ENCODE measurements around the gene SH2D3C. TPM values are rescaled to one million over a fixed set of nuclear protein-coding genes. Genes with fewer than 3 reads are reported as not detected.
"Not testable (repeated sequence)": the region's sequence is repeated elsewhere in the genome, so short reads cannot be mapped to it uniquely, and the experiment has no call there.

Gene SH2D3C
- total RNA-seq, 2 donors from 2014 or later = 11.5 to 16.5 TPM

- peaks cover 13% of the 10 kb centered on the region for H3K36me3 ChIP-seq
- no peaks in the 10 kb centered on the region for H3K27me3 ChIP-seq
- no peak for DNase-seq (ENCODE audit: low spot score)
- no peak for TF ChIP-seq CTCF (IDR thresholded peaks at IDR 0.05)
- peak overlapping the region; percentile 14 to 37 for H3K27ac ChIP-seq
- H3K9me3 ChIP-seq = no peaks in the 10 kb centered on the region
- peaks cover 0 to 48% of the 10 kb centered on the region in 2 donors for H3K4me1 ChIP-seq
- H3K4me3 ChIP-seq = no peak overlapping the region
Observed at GRCh38 chr9:127783111-127784008, 4.9 kb upstream of the SH2D3C start.

- peaks cover 0 to 38% of the 10 kb centered on the region in 2 donors for H3K4me1 ChIP-seq
- no peak for DNase-seq (ENCODE audit: low spot score)
- no peak overlapping the region for H3K27ac ChIP-seq
- H3K27me3 ChIP-seq = no peaks in the 10 kb centered on the region
- no peaks in the 10 kb centered on the region for H3K36me3 ChIP-seq
- no peak for TF ChIP-seq CTCF (IDR thresholded peaks at IDR 0.05)
- no peaks in the 10 kb centered on the region for H3K9me3 ChIP-seq
- no peak overlapping the region for H3K4me3 ChIP-seq
Observed at GRCh38 chr9:127781806-127782205, 3.3 kb upstream of the SH2D3C start.

GRCh38 chr9:127780909-127781308 is 2.4 kb upstream of the SH2D3C start:
- DNase-seq (ENCODE audit: low spot score); H3K27me3 ChIP-seq; H3K27ac ChIP-seq; H3K36me3 ChIP-seq; H3K4me3 ChIP-seq; H3K9me3 ChIP-seq: not testable (repeated sequence)
- peaks cover 0 to 35% of the 10 kb centered on the region in 2 donors for H3K4me1 ChIP-seq

GRCh38 chr9:127780126-127780885 is 1.8 kb upstream of the SH2D3C start:
- DNase-seq (ENCODE audit: low spot score) = no peak
- H3K27me3 ChIP-seq = no peaks in the 10 kb centered on the region
- no peak for TF ChIP-seq CTCF (IDR thresholded peaks at IDR 0.05)
- no peak overlapping the region for H3K4me3 ChIP-seq
- H3K4me1 ChIP-seq = peaks cover 0 to 35% of the 10 kb centered on the region in 2 donors
- H3K27ac ChIP-seq = no peak overlapping the region
- H3K36me3 ChIP-seq = no peaks in the 10 kb centered on the region
- no peaks in the 10 kb centered on the region for H3K9me3 ChIP-seq

- no peaks in the 10 kb centered on the region for H3K9me3 ChIP-seq
- H3K4me3 ChIP-seq = peak overlapping the region in 1 of 2 donors; percentile 32
- peak overlapping the region; percentile 48 to 59 for H3K27ac ChIP-seq
- H3K36me3 ChIP-seq = no peaks in the 10 kb centered on the region
- H3K27me3 ChIP-seq = no peaks in the 10 kb centered on the region
- no peak for DNase-seq (ENCODE audit: low spot score)
- TF ChIP-seq CTCF (IDR thresholded peaks at IDR 0.05) = no peak
- H3K4me1 ChIP-seq = peaks cover 0 to 29% of the 10 kb centered on the region in 2 donors
Observed at GRCh38 chr9:127779136-127779981, 893 bp upstream of the SH2D3C start.
